ENCODE measurements around the gene DVL1.

Gene DVL1

GRCh38 chr1:1325288-1326074, 23.7 kb downstream of the DVL1 start:
- TF ChIP-seq, protein P1, sequence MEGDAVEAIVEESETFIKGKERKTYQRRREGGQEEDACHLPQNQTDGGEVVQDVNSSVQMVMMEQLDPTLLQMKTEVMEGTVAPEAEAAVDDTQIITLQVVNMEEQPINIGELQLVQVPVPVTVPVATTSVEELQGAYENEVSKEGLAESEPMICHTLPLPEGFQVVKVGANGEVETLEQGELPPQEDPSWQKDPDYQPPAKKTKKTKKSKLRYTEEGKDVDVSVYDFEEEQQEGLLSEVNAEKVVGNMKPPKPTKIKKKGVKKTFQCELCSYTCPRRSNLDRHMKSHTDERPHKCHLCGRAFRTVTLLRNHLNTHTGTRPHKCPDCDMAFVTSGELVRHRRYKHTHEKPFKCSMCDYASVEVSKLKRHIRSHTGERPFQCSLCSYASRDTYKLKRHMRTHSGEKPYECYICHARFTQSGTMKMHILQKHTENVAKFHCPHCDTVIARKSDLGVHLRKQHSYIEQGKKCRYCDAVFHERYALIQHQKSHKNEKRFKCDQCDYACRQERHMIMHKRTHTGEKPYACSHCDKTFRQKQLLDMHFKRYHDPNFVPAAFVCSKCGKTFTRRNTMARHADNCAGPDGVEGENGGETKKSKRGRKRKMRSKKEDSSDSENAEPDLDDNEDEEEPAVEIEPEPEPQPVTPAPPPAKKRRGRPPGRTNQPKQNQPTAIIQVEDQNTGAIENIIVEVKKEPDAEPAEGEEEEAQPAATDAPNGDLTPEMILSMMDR (IDR thresholded peaks at IDR 0.05; ENCODE audit: low read depth, low read length, poor library complexity, severe bottlenecking), result no peak
- TF ChIP-seq EZH2phosphoT487 (IDR thresholded peaks at IDR 0.05; ENCODE audit: borderline replicate concordance, low read length), result no peak
- Histone ChIP-seq H3K9me2 (replicated peaks; ENCODE audit: control insufficient read depth, low read length) (no peaks in the 10 kb centered on the region), H3K79me2 (ENCODE audit: control insufficient read depth, low read length) (peaks cover 54% of the 10 kb centered on the region), H3K9me3 (ENCODE audit: control insufficient read depth, insufficient read depth, low read length) (peaks cover 11% of the 10 kb centered on the region), H3K4me3 (ENCODE audit: low read length) (peak overlapping the region; percentile 82), H3F3A (ENCODE audit: control insufficient read depth, insufficient read depth) (no peaks in the 10 kb centered on the region), H3K27ac (ENCODE audit: low read depth, low read length) (peak overlapping the region; percentile 10), H4K20me1 (ENCODE audit: control insufficient read depth, insufficient read depth, low read depth, low read length) (peaks cover 18% of the 10 kb centered on the region), H3K4me1 (ENCODE audit: control insufficient read depth, low read length) (peaks cover 32% of the 10 kb centered on the region), H3K4me2 (ENCODE audit: low read length) (peak overlapping the region; percentile 88), H3K36me3 (ENCODE audit: control insufficient read depth, low read length) (peaks cover 32% of the 10 kb centered on the region; the same call in 1 of the 2 replicates), H3K27me3 (ENCODE audit: control insufficient read depth, low read length) (no peaks in the 10 kb centered on the region)

GRCh38 chr1:1324524-1325287, 24.5 kb downstream of the DVL1 start, which contains the start of the genes CPTP and INTS11:
CPTP (plus strand) TSS chr1:1324802; CDS start chr1:1326911, 2,109 bp downstream.
INTS11 (minus strand) TSS chr1:1324660; CDS start chr1:1324608, 52 bp downstream.
- H3F3A ChIP-seq (ENCODE audit: control insufficient read depth, insufficient read depth), result no peaks in the 10 kb centered on the region
- H4K20me1 ChIP-seq (ENCODE audit: control insufficient read depth, insufficient read depth, low read depth, low read length), result peaks cover 18% of the 10 kb centered on the region
- peak within 1 kb of the TSS; percentile 82 for H3K4me3 ChIP-seq (ENCODE audit: low read length)
- H3K27ac ChIP-seq (ENCODE audit: low read depth, low read length), result peak within 1 kb of the TSS; percentile 34
- H3K9me3 ChIP-seq (ENCODE audit: control insufficient read depth, insufficient read depth, low read length), result peaks cover 4% of the 10 kb centered on the region
- TF ChIP-seq, protein P1 (IDR thresholded peaks at IDR 0.05; ENCODE audit: low read depth, low read length, poor library complexity, severe bottlenecking), result no peak
- TF ChIP-seq EZH2phosphoT487 (IDR thresholded peaks at IDR 0.05; ENCODE audit: borderline replicate concordance, low read length), result no peak
- peaks cover 26% of the 10 kb centered on the region for H3K4me1 ChIP-seq (ENCODE audit: control insufficient read depth, low read length)
- peaks cover 37% of the 10 kb centered on the region; the same call in 1 of the 2 replicates for H3K36me3 ChIP-seq (ENCODE audit: control insufficient read depth, low read length)
- H3K79me2 ChIP-seq (ENCODE audit: control insufficient read depth, low read length), result peaks cover 61% of the 10 kb centered on the region
- H3K27me3 ChIP-seq (ENCODE audit: control insufficient read depth, low read length), result no peaks in the 10 kb centered on the region
- H3K4me2 ChIP-seq (ENCODE audit: low read length), result peak within 1 kb of the TSS; percentile 88
- no peaks in the 10 kb centered on the region for H3K9me2 ChIP-seq (replicated peaks; ENCODE audit: control insufficient read depth, low read length)

GRCh38 chr1:1324084-1324523, 25.1 kb downstream of the DVL1 start:
- no peaks in the 10 kb centered on the region for H3K9me3 ChIP-seq (ENCODE audit: control insufficient read depth, insufficient read depth, low read length)
- H3F3A ChIP-seq (ENCODE audit: control insufficient read depth, insufficient read depth), result no peaks in the 10 kb centered on the region
- no peak for TF ChIP-seq EZH2phosphoT487 (IDR thresholded peaks at IDR 0.05; ENCODE audit: borderline replicate concordance, low read length)
- TF ChIP-seq, protein P1 (IDR thresholded peaks at IDR 0.05; ENCODE audit: low read depth, low read length, poor library complexity, severe bottlenecking), result no peak
- H3K36me3 ChIP-seq (ENCODE audit: control insufficient read depth, low read length), result peaks cover 42% of the 10 kb centered on the region
- H3K4me3 ChIP-seq (ENCODE audit: low read length), result peak overlapping the region; percentile 82
- H3K4me1 ChIP-seq (ENCODE audit: control insufficient read depth, low read length), result peaks cover 26% of the 10 kb centered on the region
- no peaks in the 10 kb centered on the region for H3K9me2 ChIP-seq (replicated peaks; ENCODE audit: control insufficient read depth, low read length)
- H3K4me2 ChIP-seq (ENCODE audit: low read length), result peak overlapping the region; percentile 88
- no peaks in the 10 kb centered on the region for H3K27me3 ChIP-seq (ENCODE audit: control insufficient read depth, low read length)
- peak overlapping the region; percentile 34; the same call in 1 of the 2 replicates for H3K27ac ChIP-seq (ENCODE audit: low read depth, low read length)
- H3K79me2 ChIP-seq (ENCODE audit: control insufficient read depth, low read length), result peaks cover 67% of the 10 kb centered on the region
- H4K20me1 ChIP-seq (ENCODE audit: control insufficient read depth, insufficient read depth, low read depth, low read length), result peaks cover 18% of the 10 kb centered on the region
